Measurements from ENCODE around the gene COPS7B. TPM values are rescaled to one million over a fixed set of nuclear protein-coding genes. Genes with fewer than 3 reads are reported as not detected.

The COPS7B gene
- total and polyA plus RNA-seq, 2 of the 8 experiments (the other 6 are each of a cell fraction or from before 2014, with no cell fraction given): 62.2 to 72.1 TPM

GRCh38 chr2:231816327-231817026 lies 30.2 kb downstream of the COPS7B start:
- Histone ChIP-seq H3K4me2 (ENCODE audit: insufficient read depth in 1 of 2, low read depth in 2 of 2, low read length in 2 of 2) (no peak overlapping the region), H2AFZ (ENCODE audit: low read length) (no peak overlapping the region), H3K4ac (replicated peaks; ENCODE audit: insufficient read length, low read depth, low read length) (no peak overlapping the region), H4K91ac (replicated peaks; ENCODE audit: insufficient read length, low read length) (no peak overlapping the region), H2BK120ac (replicated peaks; ENCODE audit: low read depth, low read length) (no peak overlapping the region), H2BK20ac (ENCODE audit: low read length) (no peak overlapping the region), H3K27ac (ENCODE audit: low read depth, low read length) (no peak overlapping the region), H3K9ac (replicated peaks in 1 of 4; ENCODE audit: extremely low read depth in 1 of 4, low read depth in 3 of 4, low read length in 3 of 4) (no peak overlapping the region), H3K14ac (ENCODE audit: insufficient read length) (no peak overlapping the region), H3K18ac (ENCODE audit: extremely low read depth, low read length) (no peak overlapping the region), H2BK12ac (ENCODE audit: low read depth, low read length) (no peak overlapping the region), H3K4me3 (ENCODE audit: extremely low read depth in 1 of 4, insufficient read depth in 2 of 4, low read depth in 3 of 4, low read length in 4 of 4) (no peak overlapping the region), H3K9me3 (ENCODE audit: insufficient read depth in 2 of 2, low read depth in 1 of 2, low read length in 1 of 2) (no peaks in the 10 kb centered on the region), H3K56ac (replicated peaks; ENCODE audit: insufficient read length, low read depth, low read length) (no peak overlapping the region), H2BK15ac (ENCODE audit: low read length) (no peak overlapping the region), H3K23ac (ENCODE audit: insufficient read length) (no peak overlapping the region), H3K79me1 (ENCODE audit: low read depth, low read length) (no peaks in the 10 kb centered on the region), H3K4me1 (replicated peaks in 1 of 4; ENCODE audit: control insufficient read depth in 3 of 4, insufficient read depth in 4 of 4, low read length in 3 of 4) (no peaks in the 10 kb centered on the region), H3K23me2 (ENCODE audit: low read depth, low read length) (no peaks in the 10 kb centered on the region), H2BK5ac (ENCODE audit: low read depth, low read length) (no peak overlapping the region), H3K27me3 (replicated peaks in 1 of 4; ENCODE audit: control insufficient read depth in 3 of 4, extremely low read depth in 1 of 4, insufficient read depth in 3 of 4, low read length in 3 of 4) (no peaks in the 10 kb centered on the region), H3K36me3 (ENCODE audit: control insufficient read depth in 2 of 4, insufficient read depth in 4 of 4, low read length in 3 of 4) (0 out of 8 replicates have a peak, but pooled peaks cover 0 to 5% (median 0%) of the 10 kb centered on the region in 4 experiments), H4K20me1 (replicated peaks in 1 of 2; ENCODE audit: control insufficient read depth in 1 of 2, insufficient read depth in 2 of 2, low read length in 2 of 2) (no peaks in the 10 kb centered on the region), H2AK5ac (ENCODE audit: low read depth, low read length) (no peak overlapping the region), H4K5ac (ENCODE audit: insufficient read length, low read depth, low read length) (no peak overlapping the region), H3K79me2 (ENCODE audit: control insufficient read depth in 1 of 2, insufficient read depth in 2 of 2, low read length in 2 of 2) (no peaks in the 10 kb centered on the region), H4K8ac (ENCODE audit: extremely low read depth, insufficient read depth, low read length) (no peak overlapping the region)
- 77% methylated on average over 8 of the region's 8 CpGs; no CpG with 5 or more reads in 1 of the 2 experiments for WGBS, 2 experiments (ENCODE audit: extremely low coverage in 1 of 2, insufficient coverage in 1 of 2, insufficient read length in 1 of 2, insufficient replicate concordance in 2 of 2, low coverage in 1 of 2, low lambda C conversion rate in 2 of 2, missing lambda C conversion rate in 1 of 2)
- ChIA-PET CTCF (ENCODE audit: partially characterized antibody) (interaction anchor here (0.8 to 3.8 kb wide), 5 partner anchors 11 to 139 kb away, joined by 3 to 27 read pairs (median 3); no protein-coding TSS in a partner anchor), POLR2A (ENCODE audit: partially characterized antibody) (no interaction called here)
- TF ChIP-seq FOSL1 (IDR thresholded peaks at IDR 0.05; ENCODE audit: insufficient read depth, low read depth, low read length): no peak
- TF ChIP-seq JUN (IDR thresholded peaks at IDR 0.05; ENCODE audit: low read depth, low read length): no peak
- TF ChIP-seq EGR1 (IDR thresholded peaks at IDR 0.05; ENCODE audit: borderline replicate concordance, low read depth, low read length): no peak
- no peak for TF ChIP-seq CHD2 (IDR thresholded peaks at IDR 0.05; ENCODE audit: low read length)
- TF ChIP-seq RNF2 (IDR thresholded peaks at IDR 0.05; ENCODE audit: borderline replicate concordance, low read depth, low read length, missing control alignments, poor library complexity, severe bottlenecking): no peak
- TF ChIP-seq USF2 (IDR thresholded peaks at IDR 0.05; ENCODE audit: low read length): no peak
- TF ChIP-seq, protein P1, sequence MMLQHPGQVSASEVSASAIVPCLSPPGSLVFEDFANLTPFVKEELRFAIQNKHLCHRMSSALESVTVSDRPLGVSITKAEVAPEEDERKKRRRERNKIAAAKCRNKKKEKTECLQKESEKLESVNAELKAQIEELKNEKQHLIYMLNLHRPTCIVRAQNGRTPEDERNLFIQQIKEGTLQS (IDR thresholded peaks at IDR 0.05; ENCODE audit: insufficient read depth, low read depth, low read length): no peak
- TF ChIP-seq CEBPB (IDR thresholded peaks at IDR 0.05; ENCODE audit: low read depth, low read length): no peak
- no peak for TF ChIP-seq RBBP5 (IDR thresholded peaks at IDR 0.05; ENCODE audit: borderline replicate concordance, low read depth, low read length)
- no peak for TF ChIP-seq TAF1 (IDR thresholded peaks at IDR 0.05; ENCODE audit: low read depth, low read length)
- TF ChIP-seq BRCA1 (IDR thresholded peaks at IDR 0.05; ENCODE audit: low read depth, low read length): no peak
- FAIRE-seq (no peak), DNase-seq (ENCODE audit: low read depth in 1 of 2, low spot score in 2 of 2) (no peak)

Measured in H1 (cell line).